K562 (cell line): ENCODE data around the gene RGL2. TPM values are rescaled to one million over a fixed set of nuclear protein-coding genes. Genes with fewer than 3 reads are reported as not detected.

Experiments used
- ATF1 ChIP-seq, 2 experiments: fragments of 450-650 bp in 1 of 2; IDR thresholded peaks; 2 replicates each; pipeline ENCODE4 v1.6.1; 2016; ENCODE audit warnings: missing compliant biosample characterization in 1 of 2, missing genetic modification characterization in 1 of 2
- ATF6 ChIP-seq: sonication (generic); formaldehyde crosslinking; IDR thresholded peaks from 2 replicates; pipeline ENCODE4 v1.4.0; 2020; ENCODE audit warnings: mild to moderate bottlenecking, missing genetic modification reagents
- ATF7 ChIP-seq: fragments of 450-650 bp; IDR thresholded peaks from 2 replicates; pipeline ENCODE4 v1.7.1; 2014; ENCODE audit warnings: mild to moderate bottlenecking, moderate library complexity
- CBFB ChIP-seq: sonication (generic); formaldehyde crosslinking; IDR thresholded peaks from 2 replicates; pipeline ENCODE4 v1.4.0; 2020; ENCODE audit warnings: mild to moderate bottlenecking, missing genetic modification reagents
- CBX3 ChIP-seq, 2 experiments: IDR thresholded peaks; 1 replicate in 1 of 2; 2 replicates in 1 of 2; pipeline ENCODE4 v1.6.1; 2012; ENCODE audit warnings: inconsistent platforms in 2 of 2, low read length in 2 of 2, borderline replicate concordance in 1 of 2, control low read depth in 1 of 2
- ESRRA ChIP-seq: fragments of 450-650 bp; IDR thresholded peaks from 2 replicates; pipeline ENCODE4 v1.6.1; 2014; ENCODE audit warnings: low read depth, mild to moderate bottlenecking, moderate library complexity, borderline replicate concordance
- ILK ChIP-seq: fragments of 450-650 bp; IDR thresholded peaks from 2 replicates; pipeline ENCODE4 v1.6.1; 2016; ENCODE audit warnings: missing genetic modification characterization, low read depth, mild to moderate bottlenecking, missing compliant biosample characterization, moderate library complexity, borderline replicate concordance
- NKRF ChIP-seq: fragments of 450-650 bp; IDR thresholded peaks from 2 replicates; pipeline ENCODE4 v1.6.1; 2016; ENCODE audit warnings: borderline replicate concordance
- RBBP5 ChIP-seq: fragments of 200-600 bp; sonication (generic); IDR thresholded peaks from 2 replicates; pipeline ENCODE4 v1.6.1; 2012; ENCODE audit warnings: borderline replicate concordance, mild to moderate bottlenecking, low read length, control low read depth, inconsistent platforms; ENCODE audit not compliant: insufficient read depth, poor library complexity, severe bottlenecking
- STAT6 ChIP-seq: sonication (generic); formaldehyde crosslinking; IDR thresholded peaks from 2 replicates; pipeline ENCODE4 v1.8.1; 2023; ENCODE audit warnings: mild to moderate bottlenecking, missing genetic modification reagents
- ZNF316 ChIP-seq: fragments of 450-650 bp; IDR thresholded peaks from 2 replicates; pipeline ENCODE4 v1.6.1; 2016
- ZNF436 ChIP-seq: fragments of 250-450, 450-650 bp; sonication (Bioruptor Pico); formaldehyde crosslinking; IDR thresholded peaks from 2 replicates; pipeline ENCODE4 v1.7.0; 2020; ENCODE audit warnings: mild to moderate bottlenecking
- ZNF830 ChIP-seq: fragments of 250-450 bp; sonication (Bioruptor Pico); IDR thresholded peaks from 2 replicates; pipeline ENCODE4 v1.5.0; 2021; ENCODE audit warnings: mild to moderate bottlenecking
- ZZZ3 ChIP-seq: fragments of 450-650 bp; IDR thresholded peaks from 2 replicates; pipeline ENCODE4 v1.6.1; 2016; ENCODE audit warnings: antibody characterized with exemption, mild to moderate bottlenecking, moderate library complexity
- polyA plus RNA-seq, 8 experiments: library from polyadenylated mRNA; depleted of rRNA in 4 of 8; stranded (reverse) in 5 of 8; unstranded in 3 of 8; fragments of >200 nt; fragmentation: Nextera tagmentation in 2 of 8; fragmentation: Illumina TruSeq in 1 of 8; extraction: Ambion mirVana in 2 of 8; extraction: Trizol in 1 of 8; gene quantifications; 2 replicates each; pipeline versions ENCODE4 v1.2.1 to v1.2.3, GENCODE V29; 2011 to 2014; ENCODE audit warnings: inconsistent platforms in 1 of 8, missing spikeins in 1 of 8
- total RNA-seq, 7 experiments: library from RNA; depleted of rRNA in 6 of 7; stranded (reverse); fragments of >200 nt in 6 of 7; fragmentation: Illumina TruSeq in 2 of 7; extraction: Trizol in 2 of 7; gene quantifications; 2 replicates each; pipeline versions ENCODE4 v1.2.1 to v1.2.3, GENCODE V29; 2011 to 2021; ENCODE audit warnings: low replicate concordance in 1 of 7
- TF ChIP-seq, protein P1 (sequence below): sonication (generic); formaldehyde crosslinking; IDR thresholded peaks from 2 replicates; pipeline ENCODE4 v1.8.0; 2022; ENCODE audit warnings: missing genetic modification reagents, mild to moderate bottlenecking, moderate library complexity, borderline replicate concordance
- TF ChIP-seq, protein P2 (sequence below), 2 experiments: IDR thresholded peaks; 2 replicates each; pipeline ENCODE4 v1.6.1; 2011; ENCODE audit warnings: borderline replicate concordance in 1 of 2, control low read depth in 1 of 2, low read depth in 1 of 2, low read length in 1 of 2, mild to moderate bottlenecking in 1 of 2, mixed read lengths in 1 of 2, moderate library complexity in 1 of 2; ENCODE audit not compliant: insufficient read depth in 1 of 2, insufficient read length in 1 of 2, poor library complexity in 1 of 2, severe bottlenecking in 1 of 2; ENCODE audit errors: extremely low read depth in 1 of 2

The RGL2 gene
- total and polyA plus RNA-seq, 9 of the 15 experiments (the other 6 are each of a cell fraction or from before 2014, with no cell fraction given), result 1.8 to 57.1 (median 19.5) TPM

DNA sequence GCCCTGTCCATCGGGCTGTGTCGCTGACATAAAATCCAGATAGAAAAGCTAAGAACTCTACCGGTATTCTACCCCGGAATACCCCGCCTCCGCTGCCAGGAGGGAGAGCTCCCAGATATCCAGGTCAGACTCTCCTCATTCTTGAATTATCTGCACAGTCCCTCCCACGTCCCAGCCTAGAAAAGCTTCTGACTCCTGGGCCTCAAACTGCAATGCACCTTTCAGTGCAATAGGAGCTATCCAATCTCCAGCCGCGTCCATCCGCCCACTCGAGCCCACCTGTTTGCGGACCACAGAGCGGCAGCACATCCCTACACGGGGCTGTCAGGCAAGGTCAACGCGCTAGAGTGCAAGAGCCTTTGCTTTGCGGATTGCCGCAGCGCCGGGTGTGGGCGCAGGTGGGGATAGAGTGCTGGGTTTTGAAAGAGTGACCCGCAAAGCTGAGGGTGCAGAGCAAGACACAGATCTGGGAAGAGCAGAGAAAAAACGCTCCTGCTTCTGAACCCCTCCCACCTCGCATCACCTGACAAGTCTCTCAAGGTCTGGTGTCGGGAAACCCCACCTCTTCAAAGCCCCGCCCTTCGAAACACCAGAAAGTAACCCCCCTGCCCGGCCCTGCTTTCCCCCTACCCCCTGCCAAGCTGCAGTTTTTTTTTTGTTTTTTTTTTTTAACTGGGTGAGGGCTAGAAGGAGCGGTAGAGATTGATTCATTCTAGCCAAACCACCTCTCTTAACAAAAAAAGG lies 13.8 kb upstream of the RGL2 start (continued):
- TF ChIP-seq STAT6 (CRISPR knock-in tag) (no peak), ZZZ3 (no peak), NKRF (peak; percentile 51; the same call in 1 of the 2 replicates), ESRRA (peak; percentile 45; the same call in 1 of the 2 replicates), CBX3 (IDR thresholded peaks at IDR 0.05; ENCODE audit: borderline replicate concordance in 1 of 2, low read length in 2 of 2) (0 out of 3 replicates have a peak, but pooled peaks of 1 of the 2 experiments have one; percentile 19), RBBP5 (peak; percentile 58), ATF1 (CRISPR knock-in tag; IDR thresholded peaks at IDR 0.05) (no peak), ATF1 (tag; IDR thresholded peaks at IDR 0.05) (peak; percentile 37), ATF6 (CRISPR knock-in tag) (0 out of 2 replicates have a peak, but pooled peaks have one; percentile 45), ZNF316 (no peak), CBFB (CRISPR knock-in tag) (peak; percentile 56; the same call in 1 of the 2 replicates), ILK (tag) (no peak), ZNF830 (CRISPR knock-in tag) (no peak), ZNF436 (CRISPR knock-in tag) (no peak), ATF7 (0 out of 2 replicates have a peak, but pooled peaks have one; percentile 20)
- TF ChIP-seq, protein P1, sequence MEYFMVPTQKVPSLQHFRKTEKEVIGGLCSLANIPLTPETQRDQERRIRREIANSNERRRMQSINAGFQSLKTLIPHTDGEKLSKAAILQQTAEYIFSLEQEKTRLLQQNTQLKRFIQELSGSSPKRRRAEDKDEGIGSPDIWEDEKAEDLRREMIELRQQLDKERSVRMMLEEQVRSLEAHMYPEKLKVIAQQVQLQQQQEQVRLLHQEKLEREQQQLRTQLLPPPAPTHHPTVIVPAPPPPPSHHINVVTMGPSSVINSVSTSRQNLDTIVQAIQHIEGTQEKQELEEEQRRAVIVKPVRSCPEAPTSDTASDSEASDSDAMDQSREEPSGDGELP (CRISPR knock-in tag), result peak; percentile 79
- TF ChIP-seq, protein P2, sequence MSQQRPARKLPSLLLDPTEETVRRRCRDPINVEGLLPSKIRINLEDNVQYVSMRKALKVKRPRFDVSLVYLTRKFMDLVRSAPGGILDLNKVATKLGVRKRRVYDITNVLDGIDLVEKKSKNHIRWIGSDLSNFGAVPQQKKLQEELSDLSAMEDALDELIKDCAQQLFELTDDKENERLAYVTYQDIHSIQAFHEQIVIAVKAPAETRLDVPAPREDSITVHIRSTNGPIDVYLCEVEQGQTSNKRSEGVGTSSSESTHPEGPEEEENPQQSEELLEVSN (IDR thresholded peaks at IDR 0.05; ENCODE audit: borderline replicate concordance in 1 of 2, extremely low read depth in 1 of 2, insufficient read depth in 1 of 2, insufficient read length in 1 of 2, low read depth in 1 of 2, low read length in 1 of 2, poor library complexity in 1 of 2, severe bottlenecking in 1 of 2), result no peak
